Gastrocnemius medialis (tissue), 4 donors: ENCODE measurements around the gene MYL4.

Source experiments
- POLR2A ChIP-seq, 2 donors: fragments of 450-650 bp; IDR thresholded peaks; one replicate each; pipeline ENCODE4 v1.6.1; 2017; ENCODE audit warnings: antibody characterized with exemption in 2 of 2, mild to moderate bottlenecking in 2 of 2, moderate library complexity in 2 of 2
- TF ChIP-seq, protein P1 (sequence below), 5 experiments: fragments of 450-650 bp in 3 of 5; fragments of 200-600 bp in 2 of 5; sonication (generic) in 2 of 5; IDR thresholded peaks in 4 of 5; conservative IDR thresholded peaks in 1 of 5; 1 replicate in 4 of 5; 2 replicates in 1 of 5; pipeline ENCODE4 v1.5.1; 2016 to 2019; ENCODE audit warnings: antibody characterized with exemption in 5 of 5, mild to moderate bottlenecking in 3 of 5, moderate library complexity in 3 of 5

DNA sequence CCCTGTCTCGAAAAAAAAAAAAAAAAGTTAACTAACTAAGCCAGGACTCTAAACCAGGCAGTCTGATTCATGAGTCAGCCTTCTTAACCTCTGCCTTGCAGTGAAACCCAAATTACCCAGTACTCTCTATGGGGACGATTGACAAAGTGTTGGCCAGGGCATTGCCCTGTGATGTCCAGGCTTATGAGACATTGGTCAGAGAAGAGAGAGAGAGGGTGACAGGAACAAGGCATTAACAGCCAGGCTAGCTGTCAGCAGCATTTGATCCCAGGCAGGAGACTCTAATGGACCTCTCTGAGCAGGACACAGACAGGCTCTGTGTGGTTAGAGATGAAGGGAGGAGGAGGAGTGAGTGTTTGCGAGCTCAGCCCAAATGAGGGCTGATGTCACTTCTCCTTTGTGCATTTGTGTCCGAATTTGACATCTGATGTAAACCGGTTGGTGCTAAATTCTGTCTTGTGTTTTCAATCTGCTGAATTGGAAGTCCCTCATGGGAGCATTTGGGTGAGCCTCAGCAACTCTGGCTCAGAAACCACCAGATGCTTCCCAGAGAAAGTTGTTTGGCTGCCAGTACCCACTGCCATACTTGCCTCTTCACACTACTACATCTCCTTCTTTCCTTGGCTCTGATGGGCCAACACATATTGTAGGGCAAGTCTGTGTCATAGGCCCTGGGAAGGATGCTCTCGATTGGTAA is 4.3 kb upstream of the MYL4 start:
- TF ChIP-seq, protein P1, sequence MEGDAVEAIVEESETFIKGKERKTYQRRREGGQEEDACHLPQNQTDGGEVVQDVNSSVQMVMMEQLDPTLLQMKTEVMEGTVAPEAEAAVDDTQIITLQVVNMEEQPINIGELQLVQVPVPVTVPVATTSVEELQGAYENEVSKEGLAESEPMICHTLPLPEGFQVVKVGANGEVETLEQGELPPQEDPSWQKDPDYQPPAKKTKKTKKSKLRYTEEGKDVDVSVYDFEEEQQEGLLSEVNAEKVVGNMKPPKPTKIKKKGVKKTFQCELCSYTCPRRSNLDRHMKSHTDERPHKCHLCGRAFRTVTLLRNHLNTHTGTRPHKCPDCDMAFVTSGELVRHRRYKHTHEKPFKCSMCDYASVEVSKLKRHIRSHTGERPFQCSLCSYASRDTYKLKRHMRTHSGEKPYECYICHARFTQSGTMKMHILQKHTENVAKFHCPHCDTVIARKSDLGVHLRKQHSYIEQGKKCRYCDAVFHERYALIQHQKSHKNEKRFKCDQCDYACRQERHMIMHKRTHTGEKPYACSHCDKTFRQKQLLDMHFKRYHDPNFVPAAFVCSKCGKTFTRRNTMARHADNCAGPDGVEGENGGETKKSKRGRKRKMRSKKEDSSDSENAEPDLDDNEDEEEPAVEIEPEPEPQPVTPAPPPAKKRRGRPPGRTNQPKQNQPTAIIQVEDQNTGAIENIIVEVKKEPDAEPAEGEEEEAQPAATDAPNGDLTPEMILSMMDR (IDR thresholded peaks at IDR 0.05 in 4 of 5, conservative IDR thresholded peaks at IDR 0.05 in 1 of 5): no peak
- TF ChIP-seq POLR2A (IDR thresholded peaks at IDR 0.05): no peak
